ENCODE measurements around the gene PRKG1.
"Not testable (repeated sequence)": the region's sequence is repeated elsewhere in the genome, so short reads cannot be mapped to it uniquely, and the experiment has no call there.

PRKG1 gene

DNA sequence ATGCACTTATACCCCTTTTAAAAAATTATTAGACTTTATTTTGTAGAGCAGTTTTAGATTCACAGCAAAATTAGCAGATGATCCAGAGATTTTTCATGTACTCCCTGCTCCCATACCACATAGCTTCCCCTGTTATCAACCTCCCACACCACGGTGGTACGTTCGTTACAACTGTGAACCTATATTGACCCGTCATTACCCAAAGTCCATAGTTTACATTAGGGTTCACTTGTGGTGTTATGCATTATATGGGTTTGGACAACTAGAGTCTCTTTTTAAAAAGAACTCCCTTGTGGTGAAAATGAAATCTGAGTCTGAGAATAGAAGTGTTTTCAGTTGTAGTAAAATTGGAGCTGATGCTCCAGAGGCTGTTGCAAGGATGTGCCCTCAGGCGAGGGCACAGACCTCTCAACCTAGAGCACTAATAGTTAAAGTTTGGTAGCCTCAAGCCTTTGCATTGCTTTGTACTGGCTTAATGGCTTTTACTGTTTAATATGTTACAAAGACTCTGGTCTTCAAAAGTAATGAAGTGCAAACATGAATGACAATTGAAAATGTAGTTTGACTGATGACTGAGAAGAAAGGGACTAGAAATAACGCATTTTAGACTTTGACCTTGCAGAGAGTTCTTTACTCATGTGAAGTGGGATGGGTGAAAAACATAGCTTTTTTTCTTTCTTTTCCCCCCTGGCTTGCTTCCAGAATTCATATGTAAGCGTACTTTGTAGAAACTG lies 655.7 kb downstream of the PRKG1 start:
- no peak for DNase-seq

GRCh38 chr10:51733057-51733456 lies 658.8 kb downstream of the PRKG1 start:
- no peak for DNase-seq

DNA sequence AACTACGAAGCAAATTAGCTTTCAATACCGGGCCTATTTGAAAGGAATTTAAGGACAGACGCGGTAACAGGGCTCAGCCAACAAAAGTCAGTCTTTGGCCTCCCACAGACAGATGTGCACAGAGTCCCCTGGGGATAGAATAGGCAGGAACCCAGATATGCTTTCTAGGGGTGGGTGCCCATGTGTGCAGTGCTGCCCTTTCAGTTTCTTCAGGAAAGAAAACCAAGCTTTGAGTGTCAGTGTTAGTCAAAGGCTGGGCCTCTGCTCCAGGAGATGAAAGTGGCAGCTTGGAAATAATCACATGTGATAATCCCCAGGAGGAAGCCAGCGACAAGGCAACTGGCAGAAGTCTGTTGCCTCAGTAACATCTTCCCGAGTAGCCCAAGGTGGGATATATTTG lies 668.9 kb downstream of the PRKG1 start:
- DNase-seq = no peak

DNA sequence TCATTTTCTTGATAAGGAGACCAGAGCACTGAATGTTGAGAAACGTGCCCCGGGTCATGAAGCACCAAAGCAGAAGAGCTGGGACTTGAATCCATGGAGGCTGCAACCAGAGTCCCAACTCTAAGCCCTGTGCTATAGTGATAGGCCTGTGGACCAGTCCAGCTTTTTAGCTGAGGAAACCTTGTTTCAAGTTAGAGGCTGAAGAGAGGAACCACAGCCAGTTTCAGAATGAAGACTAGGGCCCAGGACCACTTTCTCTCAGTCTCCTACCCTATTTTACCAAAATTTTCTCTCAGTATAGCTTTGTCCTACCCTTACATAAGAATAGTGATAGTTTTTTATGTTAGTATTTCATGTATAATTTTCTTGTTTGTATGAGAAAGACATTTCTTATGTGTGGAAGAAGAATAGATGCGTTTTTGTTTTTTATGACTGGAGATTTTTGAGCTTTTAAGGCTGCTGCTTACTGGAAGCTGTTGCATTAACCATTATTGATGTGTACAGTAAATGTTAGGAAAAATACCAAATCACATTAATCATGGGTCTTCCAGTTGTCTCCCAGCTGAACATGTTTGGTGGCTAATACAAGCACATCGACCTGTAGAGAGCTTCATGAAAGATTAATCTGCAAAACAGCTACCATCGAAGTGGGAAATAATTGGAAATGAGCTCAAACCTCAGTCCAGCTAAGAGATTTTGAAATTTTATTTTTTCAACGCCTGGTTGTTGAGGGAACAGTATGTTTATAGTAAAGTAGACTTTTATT lies 670.1 kb downstream of the PRKG1 start:
- DNase-seq = no peak

- no peak for DNase-seq
Measured at GRCh38 chr10:51745397-51745796, 671.1 kb downstream of the PRKG1 start.

GRCh38 chr10:51747216-51747615 lies 672.9 kb downstream of the PRKG1 start:
- no peak for DNase-seq

DNA sequence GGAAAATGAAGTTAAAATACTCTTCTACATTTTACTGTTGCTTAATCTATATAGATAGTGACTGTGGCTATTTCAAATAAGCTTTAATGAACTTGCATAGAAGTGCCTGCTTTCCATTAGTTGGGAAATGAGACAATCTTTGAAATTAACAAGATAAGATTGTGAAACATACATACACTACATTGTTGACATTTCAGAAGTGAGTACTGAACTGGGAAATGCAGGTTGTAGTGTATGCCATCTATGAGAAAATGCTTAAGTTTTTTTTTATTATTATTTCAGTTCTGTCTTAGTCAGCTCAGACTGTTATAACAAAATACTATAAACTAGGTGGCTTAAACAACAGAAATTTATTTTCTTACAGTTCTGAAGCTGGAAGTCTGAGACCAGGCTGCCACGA lies 674.7 kb downstream of the PRKG1 start:
- no peak for DNase-seq

GRCh38 chr10:51758366-51758765 lies 684.1 kb downstream of the PRKG1 start:
- no peak for DNase-seq

GRCh38 chr10:51758838-51759237 lies 684.6 kb downstream of the PRKG1 start:
- not testable (repeated sequence) for DNase-seq

DNA sequence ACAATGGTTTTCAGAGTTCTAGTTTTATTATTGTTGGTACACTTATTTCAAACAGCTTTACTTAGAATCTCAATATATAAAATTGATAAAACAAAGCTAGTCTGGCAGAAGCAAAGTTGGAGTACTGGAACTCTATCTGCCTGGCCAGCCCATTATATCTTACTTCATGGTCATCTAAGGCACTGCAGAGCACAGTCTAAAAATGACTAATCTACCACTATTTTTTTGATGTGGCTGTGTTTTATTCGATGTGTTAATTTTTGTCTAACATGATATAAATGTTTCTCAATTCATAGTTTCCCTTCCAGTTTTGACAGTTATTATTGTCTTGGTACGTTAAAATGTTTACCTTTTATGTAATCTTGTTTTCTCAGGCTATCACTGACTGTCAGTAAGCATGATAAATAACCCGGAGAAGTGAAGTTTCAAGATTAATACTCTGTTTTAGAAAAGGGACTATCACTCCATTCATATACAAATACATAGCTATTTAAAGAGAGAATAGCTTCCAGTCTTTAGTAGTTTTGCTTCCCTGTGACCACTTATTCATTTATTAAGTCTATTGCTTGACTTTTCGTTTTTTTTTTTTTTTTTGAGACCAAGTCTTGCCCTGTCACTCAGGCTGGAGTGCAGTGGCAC lies 685.7 kb downstream of the PRKG1 start:
- no peak for DNase-seq

DNA sequence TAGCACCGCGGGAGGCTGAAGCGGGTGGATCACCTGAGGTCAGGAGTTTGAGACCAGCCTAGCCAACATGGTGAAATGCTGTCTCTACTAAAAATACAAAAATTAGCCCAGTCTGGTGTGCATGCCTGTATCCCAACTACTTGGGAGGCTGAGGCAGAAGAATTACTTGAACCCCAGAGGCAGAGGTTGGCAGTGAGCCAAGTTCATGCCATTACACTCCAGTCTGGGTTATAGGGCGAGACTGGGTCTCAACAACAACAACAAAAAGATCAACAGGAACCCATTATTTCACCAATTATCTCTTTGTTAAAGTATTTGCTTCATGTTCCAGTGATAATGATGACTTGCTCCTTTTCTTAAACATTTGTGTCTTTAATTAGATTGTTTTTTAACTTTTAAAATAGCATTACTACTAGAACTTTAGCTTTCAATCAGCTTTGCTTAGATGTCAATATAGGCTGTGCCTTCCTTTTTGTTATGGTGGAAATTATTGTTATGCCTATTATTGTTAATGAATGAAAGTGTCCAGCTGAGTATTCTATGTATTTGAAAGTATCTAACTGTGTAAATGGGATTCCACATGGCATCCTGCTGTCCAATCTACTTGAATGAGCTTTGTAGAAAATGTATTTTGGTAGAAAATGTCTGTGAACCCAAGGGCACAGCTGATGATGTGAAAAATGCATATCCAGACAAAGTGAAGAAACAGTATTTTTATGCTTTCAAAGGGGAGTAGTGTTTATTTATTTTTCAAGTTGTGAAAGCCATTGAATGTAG lies 686.8 kb downstream of the PRKG1 start:
- no peak for DNase-seq

DNA sequence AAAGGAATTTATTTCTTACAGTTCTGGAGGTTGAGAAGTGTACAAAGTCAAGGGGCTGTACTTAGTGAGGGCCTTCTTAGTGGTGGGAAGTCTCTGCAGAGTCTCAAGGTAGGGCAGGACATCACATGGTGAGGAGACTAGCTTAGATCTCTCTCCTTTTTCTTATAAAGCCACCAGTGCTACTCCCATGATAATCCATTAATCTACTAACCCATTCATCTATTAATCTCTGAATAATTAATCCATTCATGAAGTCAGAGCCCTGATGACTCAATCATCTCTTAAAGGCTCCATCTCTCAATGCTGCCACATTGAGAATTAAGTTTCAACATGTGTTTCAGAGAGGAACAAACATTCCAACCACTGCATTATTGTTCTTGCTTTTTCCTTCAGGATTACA lies 689.5 kb downstream of the PRKG1 start:
- DNase-seq = no peak

DNA sequence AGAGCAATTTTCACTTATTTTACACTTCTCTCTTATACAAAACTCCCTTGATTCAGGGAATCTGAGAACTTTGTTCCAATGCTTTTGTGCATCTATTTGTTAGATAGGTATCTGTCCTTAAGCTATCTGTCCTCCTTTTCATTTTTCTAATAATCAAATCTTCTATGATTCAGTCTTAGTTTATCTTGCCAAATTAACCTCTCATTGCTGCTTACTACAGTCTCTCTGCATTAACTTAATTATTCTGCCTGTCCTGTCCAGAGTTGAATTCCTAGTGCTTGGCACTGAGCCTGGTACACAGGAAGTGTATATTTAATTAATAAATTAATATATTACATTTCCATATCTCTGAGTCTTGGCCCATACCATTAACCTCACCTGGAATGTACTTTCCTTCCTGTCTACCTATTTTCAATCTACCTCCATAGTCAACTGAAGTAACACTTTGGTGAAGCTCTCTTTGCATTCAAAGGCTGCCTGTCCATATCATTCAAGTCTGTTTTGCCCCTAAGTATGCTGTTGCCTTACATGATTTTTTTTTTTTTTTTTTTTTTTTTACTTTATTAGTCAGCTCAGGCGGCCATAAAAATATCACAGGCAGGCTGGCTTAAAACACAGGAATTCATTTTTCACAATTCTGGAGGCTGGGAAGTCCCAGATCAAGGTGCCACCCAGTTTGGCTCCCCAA lies 691.1 kb downstream of the PRKG1 start:
- DNase-seq = no peak

- no peak for DNase-seq
Measured at GRCh38 chr10:51766423-51767102, 692.3 kb downstream of the PRKG1 start.

DNA sequence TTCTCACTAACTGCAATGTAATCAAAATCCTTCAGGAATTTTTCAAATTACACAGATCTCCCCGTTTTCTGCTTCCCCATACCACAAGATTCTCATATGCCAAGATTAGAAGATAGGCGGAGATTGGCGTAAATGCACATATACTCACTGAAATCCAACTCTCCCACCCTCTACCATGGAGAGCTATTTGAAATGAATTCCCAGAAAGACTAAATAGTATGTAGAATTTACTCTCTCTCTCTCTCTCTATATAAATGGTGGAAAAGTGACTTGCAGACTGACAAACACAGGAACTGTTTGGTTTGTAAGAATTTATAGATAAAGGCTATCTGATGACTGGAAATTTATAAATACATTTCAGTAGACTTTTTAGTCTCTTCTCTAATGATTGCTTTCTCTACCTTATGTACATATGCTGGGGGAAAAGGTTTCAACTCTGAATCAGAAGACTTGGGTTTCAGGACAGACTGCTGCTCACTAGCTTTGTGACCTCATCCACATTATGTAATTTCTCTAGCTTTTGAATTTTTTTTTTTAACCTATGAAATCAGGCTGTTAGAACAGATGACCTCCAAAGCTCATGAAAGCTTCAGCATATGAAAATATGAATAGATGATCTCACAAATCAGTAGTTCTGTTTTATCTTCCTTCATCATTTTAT lies 692.9 kb downstream of the PRKG1 start:
- DNase-seq = no peak

DNA sequence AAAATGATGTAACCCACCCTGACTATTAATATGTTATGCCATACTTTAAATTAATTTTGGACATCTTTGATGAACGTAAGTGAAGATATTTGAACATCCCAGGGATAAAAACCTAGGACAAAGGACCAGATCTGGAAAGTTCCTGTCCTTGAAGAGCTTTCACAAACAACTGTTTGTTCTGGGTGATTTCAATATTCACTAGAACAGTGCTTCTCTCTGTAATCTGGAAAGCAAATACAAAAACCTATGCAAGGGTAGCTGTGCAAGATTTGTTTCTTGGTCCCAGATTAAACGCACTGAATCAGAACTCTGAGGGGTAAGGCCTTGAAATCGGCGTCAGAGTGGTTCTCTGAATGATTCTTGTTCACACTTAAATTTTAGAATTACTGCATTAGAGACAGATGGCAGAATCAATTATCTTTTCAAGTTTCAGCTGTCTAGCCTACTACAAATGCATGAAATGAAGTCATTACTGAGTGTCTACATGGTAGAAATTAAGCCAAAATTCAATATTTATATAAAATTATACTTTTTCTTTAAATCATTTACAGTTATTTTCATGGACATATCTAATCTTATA lies 694.7 kb downstream of the PRKG1 start:
- no peak for DNase-seq

DNA sequence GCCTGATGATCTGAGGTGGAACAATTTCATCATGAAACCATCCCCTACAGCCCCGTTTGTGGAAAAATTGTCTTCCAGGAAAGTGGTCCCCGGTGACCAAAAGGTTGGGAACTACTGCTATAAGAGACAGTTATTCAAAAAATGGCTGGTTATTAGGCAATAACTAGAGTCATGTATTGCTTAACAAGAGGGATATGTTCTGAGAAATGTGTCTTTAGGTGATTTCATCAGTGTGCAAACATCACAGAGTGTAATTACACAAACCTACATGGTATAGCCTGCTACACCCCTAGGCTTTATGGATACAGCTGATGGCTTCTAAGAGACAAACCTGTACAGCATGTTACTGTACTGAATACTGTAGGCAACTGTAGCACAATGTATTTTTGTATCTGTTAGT lies 696.4 kb downstream of the PRKG1 start:
- no peak for DNase-seq

DNA sequence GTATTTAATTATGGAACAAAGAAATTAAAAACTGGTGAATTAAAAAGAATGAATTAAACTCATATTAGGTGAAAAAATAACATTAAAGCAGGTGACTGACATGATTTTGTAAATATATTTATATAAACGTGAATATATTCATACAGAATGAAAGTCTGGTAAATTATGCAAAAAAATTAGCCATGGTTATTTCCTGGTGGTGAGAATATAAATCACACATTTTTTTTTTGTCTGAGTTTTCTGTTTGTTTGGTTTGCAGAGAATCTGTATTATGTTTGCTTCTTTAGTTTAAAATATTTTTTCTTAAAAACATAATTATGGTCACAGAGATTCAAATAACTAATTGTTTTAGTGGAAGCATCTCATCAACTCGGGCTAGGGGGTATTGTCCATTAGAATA lies 698.1 kb downstream of the PRKG1 start:
- no peak for DNase-seq

GRCh38 chr10:51773681-51774080 lies 699.4 kb downstream of the PRKG1 start:
- DNase-seq = no peak

DNA sequence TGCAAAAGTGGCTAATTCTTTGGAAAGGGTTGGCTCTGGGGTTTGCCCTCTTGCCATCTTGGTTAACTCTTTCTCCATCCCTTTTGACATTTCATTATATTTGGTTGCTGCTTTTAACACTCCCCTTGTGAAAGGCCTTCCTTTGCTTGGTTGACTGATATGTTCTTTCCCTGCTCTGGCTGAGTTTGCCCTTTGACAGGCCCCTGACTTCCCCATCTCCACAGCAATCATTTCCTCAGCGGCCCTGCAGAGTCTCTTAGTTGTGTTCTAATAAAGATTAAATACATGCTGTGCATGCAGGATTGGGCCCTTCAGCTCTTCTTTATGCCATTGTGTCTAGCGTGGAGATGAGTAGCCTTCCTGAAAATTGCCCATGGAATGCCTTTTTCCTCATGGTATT lies 709.7 kb downstream of the PRKG1 start:
- DNase-seq = no peak

GRCh38 chr10:51786016-51786683 lies 711.9 kb downstream of the PRKG1 start:
- no peak for DNase-seq

Data from NCI-H1417 treated with DMSO at 0.1 percent for 48 hours (cell line).